HG02840 (cell line): ENCODE data around the gene RFC2.

Source experiments
- ATAC-seq: cut with Tn5 transposase; IDR thresholded peaks from one replicate; pipeline ENCODE4 v1.9.1; 2021; ENCODE audit warnings: mild to moderate bottlenecking, moderate library complexity, moderate number of reproducible peaks; ENCODE audit not compliant: unreplicated experiment, low FRiP score

Gene RFC2

GRCh38 chr7:74254129-74254857 lies at the start of gene RFC2:
Gene RFC2 (minus strand): TSS chr7:74254399. CDS start chr7:74254383, 16 bp downstream.
- peak; percentile 92 for ATAC-seq

GRCh38 chr7:74302745-74303221 lies 48.6 kb upstream of the RFC2 start:
- ATAC-seq = no peak

- ATAC-seq = no peak
These were observed 46.7 kb upstream of the RFC2 start for GRCh38 chr7:74300926-74301325.

- no peak for ATAC-seq
These were observed 45.2 kb upstream of the RFC2 start for GRCh38 chr7:74299401-74299800.

- no peak for ATAC-seq
These were observed 43.5 kb upstream of the RFC2 start for GRCh38 chr7:74297516-74298233.

- ATAC-seq = no peak
These were observed 40.2 kb upstream of the RFC2 start for GRCh38 chr7:74294191-74294998.

- ATAC-seq = no peak
These were observed 39.3 kb upstream of the RFC2 start for GRCh38 chr7:74293577-74293908.

- no peak for ATAC-seq
These were observed 38.8 kb upstream of the RFC2 start for GRCh38 chr7:74292757-74293576.

- no peak for ATAC-seq
These were observed 37.3 kb upstream of the RFC2 start for GRCh38 chr7:74291535-74291934.

GRCh38 chr7:74290981-74291441 lies 36.8 kb upstream of the RFC2 start:
- no peak for ATAC-seq

- ATAC-seq = no peak
These were observed 36.4 kb upstream of the RFC2 start for GRCh38 chr7:74290553-74290950.

GRCh38 chr7:74289659-74290552 lies 35.7 kb upstream of the RFC2 start:
- no peak for ATAC-seq

- ATAC-seq = no peak
These were observed 34.9 kb upstream of the RFC2 start, which contains the start of gene CLIP2 for GRCh38 chr7:74289018-74289658. Gene CLIP2 (plus strand): TSS chr7:74289407. CDS start chr7:74317547, 28,140 bp downstream.

- ATAC-seq = no peak
These were observed 34.1 kb upstream of the RFC2 start for GRCh38 chr7:74288034-74288881.

GRCh38 chr7:74287303-74288033 lies 33.3 kb upstream of the RFC2 start:
- ATAC-seq = no peak

- ATAC-seq = no peak
These were observed 31.9 kb upstream of the RFC2 start for GRCh38 chr7:74286131-74286530.

- ATAC-seq = peak; percentile 50
These were observed 30.6 kb upstream of the RFC2 start for GRCh38 chr7:74284781-74285259.
